ENCODE results near the gene SS18L1.

Gene SS18L1

GRCh38 chr20:62170536-62170935, 27.0 kb downstream of the SS18L1 start:
- H3K18ac ChIP-seq (ENCODE audit: low read length) = no peak overlapping the region
- no peaks in the 10 kb centered on the region for H3K79me1 ChIP-seq (ENCODE audit: low read length)
- H3K27ac ChIP-seq (ENCODE audit: low read depth, low read length) = no peak overlapping the region
- DNase-seq = no peak
- no peak overlapping the region for H3K23ac ChIP-seq (ENCODE audit: low read length)
- H3K79me2 ChIP-seq (ENCODE audit: control insufficient read depth, insufficient read depth, low read length) = no peaks in the 10 kb centered on the region
- H2BK15ac ChIP-seq (replicated peaks; ENCODE audit: low read depth) = no peak overlapping the region
- H2BK5ac ChIP-seq (ENCODE audit: low read length) = no peak overlapping the region
- H4K5ac ChIP-seq (ENCODE audit: low read length) = no peak overlapping the region
- no peak overlapping the region for H3K9ac ChIP-seq (ENCODE audit: low read length)
- no peak overlapping the region for H4K8ac ChIP-seq (ENCODE audit: low read depth, low read length)
- no peak overlapping the region for H3K56ac ChIP-seq (ENCODE audit: low read length)
- H3K4me2 ChIP-seq (ENCODE audit: low read length) = no peak overlapping the region
- H3K4ac ChIP-seq (ENCODE audit: low read depth, low read length) = no peak overlapping the region
- no peak overlapping the region for H2AK5ac ChIP-seq (ENCODE audit: low read length)
- no peak overlapping the region for H2BK120ac ChIP-seq (ENCODE audit: low read depth, low read length)
- peaks cover 4% of the 10 kb centered on the region for H3K36me3 ChIP-seq (ENCODE audit: control insufficient read depth, insufficient read depth, low read length)
- WGBS (ENCODE audit: extremely low coverage, insufficient coverage, low lambda C conversion rate) = no CpG with 5 or more reads among the region's 9 CpGs
- no peak overlapping the region for H3K4me3 ChIP-seq (ENCODE audit: low read length)
- no peaks in the 10 kb centered on the region for H3K4me1 ChIP-seq (ENCODE audit: control insufficient read depth, low read depth, low read length)
- no peaks in the 10 kb centered on the region for H3K27me3 ChIP-seq (ENCODE audit: insufficient read depth, low read length, poor library complexity)

GRCh38 chr20:62171245-62171644, 27.7 kb downstream of the SS18L1 start:
- no CpG with 5 or more reads among the region's 8 CpGs for WGBS (ENCODE audit: extremely low coverage, insufficient coverage, low lambda C conversion rate)

GRCh38 chr20:62172666-62173065, 29.1 kb downstream of the SS18L1 start:
- Histone ChIP-seq H3K27ac (ENCODE audit: low read depth, low read length) (no peak overlapping the region), H3K4me2 (ENCODE audit: low read length) (no peak overlapping the region), H3K18ac (ENCODE audit: low read length) (no peak overlapping the region), H3K23ac (ENCODE audit: low read length) (no peak overlapping the region), H3K36me3 (ENCODE audit: control insufficient read depth, insufficient read depth, low read length) (peaks cover 2% of the 10 kb centered on the region), H3K27me3 (ENCODE audit: insufficient read depth, low read length, poor library complexity) (no peaks in the 10 kb centered on the region), H3K4me1 (ENCODE audit: control insufficient read depth, low read depth, low read length) (no peaks in the 10 kb centered on the region), H2AK5ac (ENCODE audit: low read length) (no peak overlapping the region), H4K8ac (ENCODE audit: low read depth, low read length) (no peak overlapping the region), H3K9ac (ENCODE audit: low read length) (no peak overlapping the region), H3K79me1 (ENCODE audit: low read length) (no peaks in the 10 kb centered on the region), H3K4ac (ENCODE audit: low read depth, low read length) (no peak overlapping the region), H3K4me3 (ENCODE audit: low read length) (no peak overlapping the region), H2BK120ac (ENCODE audit: low read depth, low read length) (no peak overlapping the region), H4K5ac (ENCODE audit: low read length) (no peak overlapping the region), H3K56ac (ENCODE audit: low read length) (no peak overlapping the region), H3K79me2 (ENCODE audit: control insufficient read depth, insufficient read depth, low read length) (no peaks in the 10 kb centered on the region), H2BK15ac (replicated peaks; ENCODE audit: low read depth) (no peak overlapping the region), H2BK5ac (ENCODE audit: low read length) (no peak overlapping the region)
- WGBS (ENCODE audit: extremely low coverage, insufficient coverage, low lambda C conversion rate) = no CpG with 5 or more reads among the region's 18 CpGs
- DNase-seq = no peak

More at GRCh38 chr20:62171245-62171644, 27.7 kb downstream of the SS18L1 start:
- H2BK5ac ChIP-seq (ENCODE audit: low read length) = no peak overlapping the region
- no peak overlapping the region for H3K4ac ChIP-seq (ENCODE audit: low read depth, low read length)
- H3K9ac ChIP-seq (ENCODE audit: low read length) = no peak overlapping the region
- no peak overlapping the region for H2BK15ac ChIP-seq (replicated peaks; ENCODE audit: low read depth)
- no peak overlapping the region for H3K27ac ChIP-seq (ENCODE audit: low read depth, low read length)
- no peaks in the 10 kb centered on the region for H3K79me2 ChIP-seq (ENCODE audit: control insufficient read depth, insufficient read depth, low read length)
- H3K27me3 ChIP-seq (ENCODE audit: insufficient read depth, low read length, poor library complexity) = no peaks in the 10 kb centered on the region
- no peaks in the 10 kb centered on the region for H3K79me1 ChIP-seq (ENCODE audit: low read length)
- H3K4me1 ChIP-seq (ENCODE audit: control insufficient read depth, low read depth, low read length) = no peaks in the 10 kb centered on the region
- no peak overlapping the region for H3K4me3 ChIP-seq (ENCODE audit: low read length)
- no peak overlapping the region for H2BK120ac ChIP-seq (ENCODE audit: low read depth, low read length)
- no peak overlapping the region for H3K18ac ChIP-seq (ENCODE audit: low read length)
- H2AK5ac ChIP-seq (ENCODE audit: low read length) = no peak overlapping the region
- H4K5ac ChIP-seq (ENCODE audit: low read length) = no peak overlapping the region
- peaks cover 3% of the 10 kb centered on the region for H3K36me3 ChIP-seq (ENCODE audit: control insufficient read depth, insufficient read depth, low read length)
- H3K56ac ChIP-seq (ENCODE audit: low read length) = no peak overlapping the region
- DNase-seq = no peak
- no peak overlapping the region for H4K8ac ChIP-seq (ENCODE audit: low read depth, low read length)
- no peak overlapping the region for H3K23ac ChIP-seq (ENCODE audit: low read length)
- no peak overlapping the region for H3K4me2 ChIP-seq (ENCODE audit: low read length)

GRCh38 chr20:62174021-62174804, 30.6 kb downstream of the SS18L1 start:
- Histone ChIP-seq H4K8ac (ENCODE audit: low read depth, low read length) (no peak overlapping the region), H3K23ac (ENCODE audit: low read length) (no peak overlapping the region), H3K9ac (ENCODE audit: low read length) (no peak overlapping the region), H2BK5ac (ENCODE audit: low read length) (no peak overlapping the region), H2BK15ac (replicated peaks; ENCODE audit: low read depth) (no peak overlapping the region), H3K27me3 (ENCODE audit: insufficient read depth, low read length, poor library complexity) (no peaks in the 10 kb centered on the region), H2BK120ac (ENCODE audit: low read depth, low read length) (no peak overlapping the region), H3K4me1 (ENCODE audit: control insufficient read depth, low read depth, low read length) (no peaks in the 10 kb centered on the region), H4K5ac (ENCODE audit: low read length) (no peak overlapping the region), H3K18ac (ENCODE audit: low read length) (no peak overlapping the region), H2AK5ac (ENCODE audit: low read length) (no peak overlapping the region), H3K4me3 (ENCODE audit: low read length) (no peak overlapping the region), H3K4ac (ENCODE audit: low read depth, low read length) (no peak overlapping the region), H3K4me2 (ENCODE audit: low read length) (no peak overlapping the region), H3K79me2 (ENCODE audit: control insufficient read depth, insufficient read depth, low read length) (no peaks in the 10 kb centered on the region), H3K36me3 (ENCODE audit: control insufficient read depth, insufficient read depth, low read length) (peaks cover 2% of the 10 kb centered on the region), H3K56ac (ENCODE audit: low read length) (no peak overlapping the region), H3K27ac (ENCODE audit: low read depth, low read length) (no peak overlapping the region), H3K79me1 (ENCODE audit: low read length) (no peaks in the 10 kb centered on the region)
- 100% methylated on average over 1 of the region's 28 CpGs for whole genome bisulfite sequencing (ENCODE audit: extremely low coverage, insufficient coverage, low lambda C conversion rate)
- no peak for DNase-seq

- no peak for DNase-seq
- H3K56ac ChIP-seq (ENCODE audit: low read length) = no peak overlapping the region
- no peak overlapping the region for H3K4ac ChIP-seq (ENCODE audit: low read depth, low read length)
- H3K23ac ChIP-seq (ENCODE audit: low read length) = no peak overlapping the region
- no peak overlapping the region for H2BK15ac ChIP-seq (replicated peaks; ENCODE audit: low read depth)
- no peak overlapping the region for H2AK5ac ChIP-seq (ENCODE audit: low read length)
- no peak overlapping the region for H3K4me2 ChIP-seq (ENCODE audit: low read length)
- H3K79me2 ChIP-seq (ENCODE audit: control insufficient read depth, insufficient read depth, low read length) = no peaks in the 10 kb centered on the region
- H3K18ac ChIP-seq (ENCODE audit: low read length) = no peak overlapping the region
- no peak overlapping the region for H4K8ac ChIP-seq (ENCODE audit: low read depth, low read length)
- no peak overlapping the region for H2BK120ac ChIP-seq (ENCODE audit: low read depth, low read length)
- no peaks in the 10 kb centered on the region for H3K79me1 ChIP-seq (ENCODE audit: low read length)
- H3K4me3 ChIP-seq (ENCODE audit: low read length) = no peak overlapping the region
- H3K4me1 ChIP-seq (ENCODE audit: control insufficient read depth, low read depth, low read length) = no peaks in the 10 kb centered on the region
- no CpG with 5 or more reads among the region's 26 CpGs for WGBS (ENCODE audit: extremely low coverage, insufficient coverage, low lambda C conversion rate)
- H4K5ac ChIP-seq (ENCODE audit: low read length) = no peak overlapping the region
- no peak overlapping the region for H2BK5ac ChIP-seq (ENCODE audit: low read length)
- peaks cover 2% of the 10 kb centered on the region for H3K36me3 ChIP-seq (ENCODE audit: control insufficient read depth, insufficient read depth, low read length)
- no peaks in the 10 kb centered on the region for H3K27me3 ChIP-seq (ENCODE audit: insufficient read depth, low read length, poor library complexity)
- H3K9ac ChIP-seq (ENCODE audit: low read length) = no peak overlapping the region
- no peak overlapping the region for H3K27ac ChIP-seq (ENCODE audit: low read depth, low read length)
Observed at GRCh38 chr20:62174870-62175624, 31.5 kb downstream of the SS18L1 start.

Measured in mesendoderm (in vitro differentiated cells).